Pancreas (tissue), 10 donors: Measurements from ENCODE around the gene ISLR2. TPM values are rescaled to one million over a fixed set of nuclear protein-coding genes. Genes with fewer than 3 reads are reported as not detected.
A peak's percentile ranks its signal among the peaks of the same experiment; 100 is the strongest.

Source experiments
- ATAC-seq, 4 donors: fragments of 200-7000 bp; cut with Tn5 transposase; one replicate each; pipeline versions ENCODE4 v1.8.0 to v1.9.1; 2020; ENCODE audit warnings: mild to moderate bottlenecking in 4 of 4, moderate library complexity in 4 of 4
- DNase-seq, 6 donors: peaks; one replicate each; pipeline ENCODE4 v3.0.0-alpha.2; 2020
- FAIRE-seq: peaks from 2 replicates; lab custom pipeline; 2012; peaks lifted over from hg19 to GRCh38; lab: Jason Lieb, UNC
- H3K27ac ChIP-seq, 4 donors: fragments of 200-600 bp; sonication (generic); 1 replicate in 3 of 4; 2 replicates in 1 of 4; pipeline versions ENCODE4 v1.5.0 to v1.8.0; 2020
- H3K27me3 ChIP-seq, 4 donors: fragments of 200-600 bp; one replicate each; pipeline ENCODE4 v1.8.0; 2021
- H3K36me3 ChIP-seq, 3 donors: fragments of 200-600 bp; sonication (generic) in 1 of 3; one replicate each; pipeline versions ENCODE4 v1.5.0 to v1.8.0; 2020 to 2021
- H3K4me1 ChIP-seq, 3 donors: fragments of 200-600 bp; one replicate each; pipeline ENCODE4 v1.8.0; 2021
- H3K4me3 ChIP-seq, 4 donors: fragments of 200-600 bp; sonication (generic) in 2 of 4; one replicate each; pipeline versions ENCODE4 v1.5.0 to v1.8.0; 2020 to 2021
- H3K9me3 ChIP-seq, 4 donors: fragments of 200-600 bp; one replicate each; pipeline ENCODE4 v1.8.0; 2021
- WGBS, 2 donors: extraction: QIAGEN DNeasy Blood & Tissue Kit; methylation state at CpG; one replicate each; pipeline ENCODE4 v1.1.7; 2013; 5-methylcytosine and 5-hydroxymethylcytosine counted together
- intact Hi-C, 3 donors: fragments of 100-400 bp; cut with DNase I; formaldehyde crosslinking; loops; one replicate each; pipeline versions ENCODE4 v1.11.1 to v1.14.2; 2022
- polyA plus RNA-seq, 2 donors: library from polyadenylated mRNA; stranded (reverse); fragments of 200-250 nt; gene quantifications; one replicate each; pipeline ENCODE4 v1.2.3, GENCODE V29; 2013
- total RNA-seq, 6 donors: library from RNA; stranded (reverse); fragmentation: NEBNext Ultra II Directional in 4 of 6; extraction: Animal tissue kit (Norgen Biotek cat#: 25700) in 4 of 6; gene quantifications; one replicate each; pipeline versions ENCODE4 v1.2.1 to v1.2.4, GENCODE V29; 2021 to 2023
- TF ChIP-seq, protein P1 (sequence below), 4 donors: fragments of 200-600 bp; sonication (generic) in 3 of 4; IDR thresholded peaks; one replicate each; pipeline versions ENCODE4 v1.5.0 to v1.8.0; 2021; ENCODE audit warnings: antibody characterized with exemption in 4 of 4
- donor health status: healthy with polysubstance abuse.
- donor health status: DM: no; HTN: no; CAD: no; lungs with moderate emphysema.
- donor health status: DM: no; HTN: no; CAD: no.
- donor health status: control.
- donor health status: control.
- donor health status: Bipolar disorder and iron deficiency.
- donor health status: DM: yes; HTN: yes; CAD: no.
- donor health status: DM: no; HTN: no; CAD: no.
- donor health status: DM: no; HTN: no; CAD: no.
- donor health status: DM: yes; HTN: yes; CAD: no.

ISLR2 gene
- total and polyA plus RNA-seq, 8 donors, result 0.08 to 0.50 (median 0.22) TPM

DNA sequence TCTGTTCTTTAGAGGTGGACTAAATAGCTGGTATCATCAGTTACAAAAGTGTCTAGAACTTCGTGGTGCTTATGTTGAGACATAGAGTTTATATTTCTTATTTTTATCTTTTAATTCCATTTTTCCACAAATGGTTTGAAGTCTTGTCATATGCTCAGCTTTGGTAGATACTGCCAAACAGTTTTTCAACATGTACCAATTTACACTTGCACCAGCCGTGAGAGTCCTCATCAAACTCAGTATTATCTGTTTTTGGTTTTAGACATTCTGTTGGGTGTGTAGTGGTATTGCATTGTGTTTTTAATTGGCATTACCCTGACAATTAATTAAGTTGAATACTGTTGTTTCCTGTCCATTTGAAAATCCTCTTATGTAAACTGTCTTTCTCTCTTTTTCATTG is 16.7 kb downstream of the ISLR2 start:
- DNase-seq, result no peak
- H3K36me3 ChIP-seq, result no peaks in the 10 kb centered on the region
- intact Hi-C loops, result no loop called here
- FAIRE-seq, result no peak
- no peak for ATAC-seq
- 38 to 46% methylated on average over 2 of the region's 2 CpGs for WGBS, 2 donors
- no peak overlapping the region for H3K4me3 ChIP-seq
- TF ChIP-seq, protein P1, sequence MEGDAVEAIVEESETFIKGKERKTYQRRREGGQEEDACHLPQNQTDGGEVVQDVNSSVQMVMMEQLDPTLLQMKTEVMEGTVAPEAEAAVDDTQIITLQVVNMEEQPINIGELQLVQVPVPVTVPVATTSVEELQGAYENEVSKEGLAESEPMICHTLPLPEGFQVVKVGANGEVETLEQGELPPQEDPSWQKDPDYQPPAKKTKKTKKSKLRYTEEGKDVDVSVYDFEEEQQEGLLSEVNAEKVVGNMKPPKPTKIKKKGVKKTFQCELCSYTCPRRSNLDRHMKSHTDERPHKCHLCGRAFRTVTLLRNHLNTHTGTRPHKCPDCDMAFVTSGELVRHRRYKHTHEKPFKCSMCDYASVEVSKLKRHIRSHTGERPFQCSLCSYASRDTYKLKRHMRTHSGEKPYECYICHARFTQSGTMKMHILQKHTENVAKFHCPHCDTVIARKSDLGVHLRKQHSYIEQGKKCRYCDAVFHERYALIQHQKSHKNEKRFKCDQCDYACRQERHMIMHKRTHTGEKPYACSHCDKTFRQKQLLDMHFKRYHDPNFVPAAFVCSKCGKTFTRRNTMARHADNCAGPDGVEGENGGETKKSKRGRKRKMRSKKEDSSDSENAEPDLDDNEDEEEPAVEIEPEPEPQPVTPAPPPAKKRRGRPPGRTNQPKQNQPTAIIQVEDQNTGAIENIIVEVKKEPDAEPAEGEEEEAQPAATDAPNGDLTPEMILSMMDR (IDR thresholded peaks at IDR 0.05), result no peak
- no peaks in the 10 kb centered on the region for H3K9me3 ChIP-seq
- no peaks in the 10 kb centered on the region for H3K27me3 ChIP-seq
- no peaks in the 10 kb centered on the region for H3K4me1 ChIP-seq
- no peak overlapping the region for H3K27ac ChIP-seq

DNA sequence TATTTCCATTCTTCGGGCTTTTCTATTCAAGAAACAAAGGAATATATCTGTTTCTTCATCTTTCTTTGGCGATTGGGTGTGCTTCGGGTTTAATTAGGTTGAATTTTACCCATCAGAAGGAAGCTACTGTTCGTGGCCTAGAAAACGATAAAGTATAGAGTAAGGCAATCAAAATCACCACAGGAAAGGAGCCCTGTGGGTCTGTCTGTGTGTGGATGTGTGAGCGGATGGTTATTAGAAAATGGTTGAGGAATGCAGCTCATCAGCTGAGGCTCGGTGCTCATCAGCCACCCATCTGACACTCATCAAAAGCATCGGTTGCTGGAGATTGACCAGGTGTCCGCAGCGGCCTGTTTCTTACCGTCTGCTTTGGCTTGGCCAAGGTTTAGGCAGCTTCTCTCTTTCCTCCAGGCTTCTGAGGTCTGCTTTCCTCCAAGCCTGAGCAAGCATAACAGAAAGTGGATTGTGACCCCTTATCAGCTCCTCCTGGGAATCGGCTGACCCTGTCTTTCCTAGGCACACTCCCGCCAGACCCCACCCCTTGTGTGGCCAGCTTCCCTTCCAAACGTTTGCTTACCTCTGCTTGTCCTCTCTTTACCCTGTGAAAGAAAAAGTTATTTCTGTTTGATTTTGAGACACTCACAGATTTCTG is 25.5 kb downstream of the ISLR2 start:
- intact Hi-C loops, result no loop called here
- Histone ChIP-seq H3K9me3 (no peaks in the 10 kb centered on the region), H3K27ac (no peak overlapping the region), H3K4me1 (no peaks in the 10 kb centered on the region), H3K27me3 (no peaks in the 10 kb centered on the region), H3K4me3 (no peak overlapping the region), H3K36me3 (no peaks in the 10 kb centered on the region)
- 58 to 65% methylated on average over 14 of the region's 14 CpGs for WGBS, 2 donors
- TF ChIP-seq, protein P1 (IDR thresholded peaks at IDR 0.05), result no peak
- FAIRE-seq (no peak), ATAC-seq (no peak), DNase-seq (no peak)

DNA sequence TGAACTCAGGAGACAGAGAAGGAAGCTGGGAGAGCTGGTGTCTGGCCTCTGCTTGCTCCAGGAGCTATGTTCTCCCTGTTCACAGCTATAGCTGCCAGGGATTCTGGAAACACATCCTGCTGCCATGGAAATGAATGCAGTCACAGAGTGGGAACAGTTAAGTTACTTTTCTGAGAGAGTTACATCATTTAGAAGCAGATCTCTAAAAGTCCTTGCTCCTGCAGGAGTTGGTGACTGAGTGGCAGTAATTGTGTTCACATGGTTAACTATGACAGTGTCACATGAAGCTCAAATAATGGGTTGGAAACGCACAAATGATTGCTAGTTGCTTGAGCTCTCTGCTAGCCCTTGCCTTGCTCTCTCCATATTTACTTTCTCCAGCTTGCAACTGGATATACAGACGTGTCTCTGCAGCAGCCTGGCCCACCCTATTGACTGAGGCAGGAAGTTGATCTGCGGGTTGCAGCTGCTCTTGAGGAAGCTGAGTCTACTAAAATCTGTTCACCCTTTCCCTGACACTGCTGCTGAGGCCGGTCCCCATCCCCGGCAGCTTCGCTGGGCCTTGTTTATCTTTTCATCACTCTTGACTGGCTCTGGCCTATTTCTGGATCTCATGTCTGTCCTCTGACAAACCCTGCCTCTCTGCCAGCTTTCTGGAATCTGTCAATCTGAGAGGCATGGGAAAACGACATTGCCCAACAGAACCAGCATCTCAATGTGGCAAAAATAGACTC is 26.5 kb downstream of the ISLR2 start:
- Histone ChIP-seq H3K36me3 (no peaks in the 10 kb centered on the region), H3K27ac (no peak overlapping the region), H3K9me3 (no peaks in the 10 kb centered on the region), H3K4me1 (no peaks in the 10 kb centered on the region), H3K4me3 (no peak overlapping the region), H3K27me3 (no peaks in the 10 kb centered on the region)
- peak in 1 of 4 donors; percentile 23 for ATAC-seq
- intact Hi-C loops, result no loop called here
- no peak for FAIRE-seq
- 37 to 40% methylated on average over 7 of the region's 7 CpGs for WGBS, 2 donors
- TF ChIP-seq, protein P1 (IDR thresholded peaks at IDR 0.05), result no peak
- no peak for DNase-seq

DNA sequence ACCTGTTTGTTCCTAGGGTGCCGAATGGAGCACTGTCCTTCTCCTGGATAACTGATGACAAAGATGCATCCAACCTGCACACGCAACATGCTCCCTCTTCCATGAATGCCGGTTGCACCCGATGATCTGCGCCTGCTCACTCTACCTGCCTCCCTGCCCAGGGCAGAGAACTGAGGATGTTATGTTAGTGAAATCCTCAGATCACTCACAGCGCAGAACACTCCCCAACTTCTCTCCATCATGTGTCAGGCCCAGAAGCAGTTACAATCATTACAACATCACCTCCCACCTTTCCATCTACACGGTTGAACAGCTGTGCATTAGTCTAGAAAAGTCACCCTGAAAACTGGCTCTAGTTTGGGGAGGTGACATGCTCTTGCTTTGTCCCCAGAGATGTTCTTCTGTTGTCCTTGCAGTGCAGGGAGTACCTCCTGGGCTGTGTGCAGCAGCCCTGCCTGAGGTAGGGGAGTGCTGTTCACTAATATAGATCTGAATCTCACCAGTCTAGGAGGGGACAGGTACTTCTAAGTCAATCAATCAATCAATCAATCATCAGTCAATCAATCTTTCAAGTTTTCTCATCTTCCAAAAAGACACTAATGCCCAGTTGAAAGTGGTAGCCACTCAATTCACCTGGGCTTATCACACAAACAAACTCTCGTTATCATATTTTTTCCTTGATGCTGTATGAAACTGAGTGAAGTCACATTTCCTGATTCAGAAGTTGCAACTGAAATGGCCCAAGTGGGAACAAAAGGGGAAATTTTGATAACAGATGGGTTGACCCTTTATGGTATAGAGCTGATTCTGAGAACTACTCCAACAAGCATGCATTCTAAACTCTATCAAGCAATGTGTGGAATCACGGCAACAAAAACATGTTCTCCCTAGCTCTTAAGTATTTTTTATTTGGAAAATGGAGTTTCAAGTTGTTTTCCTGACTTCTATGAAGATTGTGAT is 27.8 kb downstream of the ISLR2 start:
- no peaks in the 10 kb centered on the region for H3K4me1 ChIP-seq
- peaks cover 0 to 5% (median 0%) of the 10 kb centered on the region in 4 donors for H3K27me3 ChIP-seq
- WGBS, 2 donors, result 76 to 84% methylated on average over 9 of the region's 9 CpGs
- H3K27ac ChIP-seq, result no peak overlapping the region
- H3K36me3 ChIP-seq, result no peaks in the 10 kb centered on the region
- FAIRE-seq (no peak), ATAC-seq (no peak), DNase-seq (no peak)
- TF ChIP-seq, protein P1 (IDR thresholded peaks at IDR 0.05), result no peak
- intact Hi-C loops, result no loop called here
- H3K4me3 ChIP-seq, result no peak overlapping the region
- H3K9me3 ChIP-seq, result no peaks in the 10 kb centered on the region
